HG03460 (cell line): ENCODE results near the gene CD58.
A peak's percentile ranks its signal among the peaks of the same experiment; 100 is the strongest.
"Not testable (repeated sequence)": the region's sequence is repeated elsewhere in the genome, so short reads cannot be mapped to it uniquely, and the experiment has no call there.

Source experiments
- ATAC-seq: cut with Tn5 transposase; IDR thresholded peaks from one replicate; pipeline ENCODE4 v1.9.1; 2021; ENCODE audit not compliant: unreplicated experiment

CD58 gene, protein sequence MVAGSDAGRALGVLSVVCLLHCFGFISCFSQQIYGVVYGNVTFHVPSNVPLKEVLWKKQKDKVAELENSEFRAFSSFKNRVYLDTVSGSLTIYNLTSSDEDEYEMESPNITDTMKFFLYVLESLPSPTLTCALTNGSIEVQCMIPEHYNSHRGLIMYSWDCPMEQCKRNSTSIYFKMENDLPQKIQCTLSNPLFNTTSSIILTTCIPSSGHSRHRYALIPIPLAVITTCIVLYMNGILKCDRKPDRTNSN

DNA sequence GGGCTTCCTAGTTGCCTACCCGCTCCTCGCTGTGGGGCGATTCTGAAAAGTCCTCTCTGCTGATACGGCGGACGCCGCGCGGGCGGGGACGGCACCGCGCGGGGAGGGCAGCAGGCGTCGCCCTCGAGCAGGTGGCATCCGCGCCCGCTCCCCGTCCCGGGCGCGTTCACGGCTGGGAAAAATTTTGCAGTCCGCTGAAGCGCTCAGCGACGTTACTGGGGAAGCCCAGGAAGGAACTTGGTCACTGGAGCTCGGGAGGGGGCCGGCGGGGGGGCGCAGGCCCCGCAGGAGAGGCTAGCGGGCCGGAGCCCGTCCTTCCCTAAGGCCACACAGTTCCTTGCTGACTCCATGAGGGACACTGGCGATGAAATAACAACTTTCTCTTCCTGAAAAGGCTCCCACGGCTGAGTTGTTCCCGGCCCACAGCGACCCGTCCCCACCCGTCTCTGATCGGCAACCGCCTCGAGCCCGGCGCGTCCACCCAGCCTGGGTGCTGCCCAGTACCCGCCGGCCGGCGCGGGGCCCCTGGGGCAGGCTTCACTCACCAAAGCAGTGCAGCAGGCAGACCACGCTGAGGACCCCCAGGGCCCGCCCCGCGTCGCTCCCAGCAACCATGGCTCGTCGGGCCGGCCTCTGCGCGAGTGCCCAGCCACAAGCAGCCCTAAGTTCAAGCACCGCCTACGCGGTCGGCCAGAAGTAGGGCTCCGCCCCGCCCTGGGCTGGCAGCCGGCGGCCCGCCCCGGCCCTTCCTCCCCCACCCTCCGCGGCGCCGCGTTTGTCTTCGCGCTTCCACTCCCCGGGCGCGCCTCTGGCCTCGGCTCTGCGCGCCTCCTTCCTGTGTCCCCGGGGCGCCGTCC is at the start of gene CD58:
TSS of gene CD58 (minus strand) at position 669 of the 857 bp plus-strand sequence. CDS start at position 615, 54 bp downstream.
- ATAC-seq = peak; percentile 53

DNA sequence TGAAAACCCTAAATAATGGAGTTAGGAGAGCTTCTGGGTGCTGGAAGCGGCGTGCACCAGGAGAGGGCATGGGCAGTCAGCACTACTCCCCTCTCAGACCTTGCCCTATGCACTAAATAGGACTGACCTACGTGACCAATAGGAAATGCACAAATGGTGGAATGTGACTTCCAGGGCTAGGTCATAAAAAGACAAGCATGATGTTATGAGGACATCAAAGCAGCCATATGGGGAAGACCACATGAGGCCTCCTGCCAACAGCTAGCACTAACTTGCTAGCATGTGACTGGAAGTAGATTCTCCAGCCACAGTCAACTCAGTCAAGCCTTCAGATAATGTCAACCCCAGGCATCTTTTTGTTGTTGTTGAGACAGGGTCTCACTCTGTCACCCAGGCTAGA is 49.6 kb upstream of the CD58 start:
- not testable (repeated sequence) for ATAC-seq

DNA sequence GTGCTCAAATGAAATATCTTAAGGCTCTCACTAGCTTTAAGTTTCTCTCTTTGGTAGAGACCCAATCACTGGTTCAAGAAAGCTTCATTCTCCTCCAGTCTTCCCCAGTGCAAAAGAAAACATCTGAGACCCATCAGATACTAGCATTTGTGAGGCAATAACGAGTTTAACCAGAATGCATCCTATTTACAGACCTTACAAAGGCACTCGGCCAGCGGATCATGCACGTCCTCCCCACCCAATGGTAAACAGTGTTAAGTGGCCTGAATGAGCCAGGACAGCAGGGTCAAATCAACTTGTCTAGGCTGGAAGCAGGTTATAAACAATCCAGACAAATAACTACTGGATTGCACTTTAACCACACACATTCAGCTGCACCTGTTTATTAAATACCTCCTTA is 48.3 kb upstream of the CD58 start:
- not testable (repeated sequence) for ATAC-seq

DNA sequence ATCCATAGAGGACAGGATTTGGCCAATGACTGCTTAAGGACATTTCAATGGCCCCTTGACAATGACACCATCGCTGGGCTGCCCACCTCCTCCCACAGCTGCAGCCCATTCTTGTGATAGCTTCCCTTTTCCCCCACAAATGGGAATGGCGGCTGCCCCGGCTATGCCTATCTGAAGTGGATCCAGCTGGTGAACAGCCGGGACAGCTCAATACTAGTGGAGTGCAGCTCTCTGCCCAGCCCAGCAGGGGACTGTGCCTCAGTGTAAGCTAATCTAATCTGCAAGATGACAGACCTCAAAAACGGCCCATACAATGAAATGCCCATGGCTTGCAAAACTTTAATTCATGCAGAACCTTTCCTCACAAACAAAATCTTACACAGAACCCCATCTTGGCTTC is 47.0 kb upstream of the CD58 start:
- ATAC-seq = not testable (repeated sequence)

DNA sequence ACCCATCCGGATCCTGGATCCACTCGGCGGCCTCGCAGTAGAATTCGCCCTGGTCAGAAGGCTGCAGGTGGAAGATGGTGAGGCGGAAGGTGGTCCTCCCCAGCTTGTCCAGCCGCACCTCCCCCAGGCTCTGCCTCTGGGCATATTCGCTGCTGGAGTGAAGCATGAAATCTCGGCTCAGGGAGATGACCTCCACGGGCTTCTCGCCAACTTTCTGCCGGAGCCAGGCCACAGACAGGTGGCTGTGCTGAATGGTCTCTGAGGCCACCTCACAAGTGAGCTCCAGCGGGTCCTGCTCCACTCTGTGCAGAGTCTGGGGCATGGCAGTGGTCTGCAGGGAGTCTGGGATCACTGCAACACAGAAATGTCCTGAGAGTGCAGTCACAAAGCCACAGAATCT is 43.0 kb upstream of the CD58 start:
- not testable (repeated sequence) for ATAC-seq

DNA sequence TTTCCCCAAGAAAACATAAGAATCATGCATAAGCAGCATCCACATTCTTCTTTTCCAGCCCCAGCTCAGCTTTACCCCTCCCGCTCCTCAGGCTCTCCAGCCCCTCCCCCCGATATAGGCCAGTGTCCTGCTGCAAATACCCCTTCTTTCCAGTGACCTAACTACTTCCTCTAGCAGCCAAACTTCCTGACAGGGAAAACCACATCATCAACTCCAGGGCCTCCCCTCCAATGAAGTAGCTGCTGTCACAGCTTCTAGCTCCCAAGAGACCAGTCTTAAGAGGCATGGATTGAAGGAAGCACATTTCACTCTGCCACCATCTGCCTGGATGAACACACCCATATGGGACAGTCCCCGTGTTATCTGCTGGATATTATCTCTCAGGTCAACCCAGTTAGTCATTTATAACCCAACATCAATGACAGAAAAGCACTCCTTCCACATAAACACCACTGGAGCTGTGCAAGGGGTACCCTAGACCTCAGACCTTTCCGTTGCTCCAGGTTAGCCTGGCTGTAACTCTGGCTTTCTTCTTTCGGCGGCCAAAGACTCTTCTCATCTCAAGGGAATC is 39.1 kb upstream of the CD58 start:
- not testable (repeated sequence) for ATAC-seq

DNA sequence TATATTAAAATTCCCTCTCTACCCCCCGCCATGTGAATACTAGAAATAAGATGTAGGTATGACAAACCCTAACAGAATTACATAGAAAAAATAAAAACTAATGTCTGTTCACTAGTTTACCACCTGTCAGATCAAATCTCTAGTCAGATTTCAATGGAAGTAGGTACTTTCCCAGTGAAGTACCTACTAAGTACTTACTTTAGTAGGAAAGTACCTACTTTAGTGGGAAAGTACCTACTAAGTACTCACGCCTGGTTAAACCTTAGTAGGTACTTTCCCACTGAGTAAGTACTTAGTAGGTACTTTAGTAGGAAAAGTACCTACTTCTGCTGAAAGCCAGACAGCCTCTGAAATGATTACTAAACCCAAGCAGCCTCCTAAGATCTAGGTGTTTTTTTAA is 38.0 kb upstream of the CD58 start:
- ATAC-seq = not testable (repeated sequence)

DNA sequence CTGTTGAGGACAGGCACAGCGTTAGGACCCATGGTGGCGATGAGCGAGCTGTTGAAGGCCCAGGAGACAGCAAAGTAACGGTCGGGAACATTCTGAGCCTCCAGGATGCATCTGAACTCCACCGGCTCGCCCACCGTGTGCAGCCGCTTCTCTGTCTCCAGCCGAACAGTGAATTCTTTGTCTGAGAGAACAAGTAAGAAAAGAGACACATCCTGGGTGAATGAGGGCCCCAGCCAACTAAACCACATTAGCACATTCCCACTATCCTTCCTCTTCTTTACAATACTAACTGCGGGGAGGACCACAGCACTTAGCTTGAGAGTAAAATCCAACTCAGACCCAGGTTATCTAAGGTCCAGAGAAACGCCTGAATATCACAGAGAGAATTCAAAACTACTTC is 37.3 kb upstream of the CD58 start:
- ATAC-seq = not testable (repeated sequence)

DNA sequence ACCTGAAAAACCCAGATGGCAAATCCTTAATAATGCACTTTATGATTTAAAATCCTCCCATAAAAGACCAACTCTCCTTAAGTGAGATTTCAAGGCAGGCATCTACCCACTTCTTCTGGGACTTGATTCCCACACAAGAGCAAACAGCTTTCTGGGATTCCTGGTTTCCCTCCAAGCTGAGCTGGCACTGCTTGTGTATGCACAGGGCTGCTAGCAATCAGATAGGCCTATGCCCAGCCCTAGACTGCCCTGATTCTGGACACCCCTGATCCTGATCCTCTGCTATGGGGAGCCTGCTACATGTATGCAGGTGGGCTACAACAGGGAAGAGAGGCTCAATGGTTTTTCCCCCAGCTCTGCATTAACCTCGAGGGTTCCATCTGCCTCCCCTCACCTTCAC is 36.6 kb upstream of the CD58 start:
- ATAC-seq = not testable (repeated sequence)

DNA sequence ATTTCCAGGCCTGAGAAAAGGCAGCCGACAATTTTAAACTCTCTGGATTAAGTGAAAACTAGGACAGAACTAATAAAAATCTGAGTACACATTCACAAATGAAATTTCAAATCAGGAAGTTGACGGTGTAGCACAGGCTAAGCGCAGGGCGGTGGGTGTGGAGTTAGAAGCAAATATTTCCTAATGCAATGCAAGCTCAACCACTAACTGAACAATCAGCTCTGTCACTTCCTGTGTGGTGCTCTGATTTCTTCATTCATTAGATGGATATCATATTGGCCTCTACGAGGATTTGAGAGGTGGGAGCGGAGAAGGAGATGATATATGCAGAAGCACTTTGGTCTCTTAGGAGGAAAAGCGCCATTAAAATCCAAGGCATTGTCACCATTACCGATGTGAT is 35.2 kb upstream of the CD58 start:
- not testable (repeated sequence) for ATAC-seq

DNA sequence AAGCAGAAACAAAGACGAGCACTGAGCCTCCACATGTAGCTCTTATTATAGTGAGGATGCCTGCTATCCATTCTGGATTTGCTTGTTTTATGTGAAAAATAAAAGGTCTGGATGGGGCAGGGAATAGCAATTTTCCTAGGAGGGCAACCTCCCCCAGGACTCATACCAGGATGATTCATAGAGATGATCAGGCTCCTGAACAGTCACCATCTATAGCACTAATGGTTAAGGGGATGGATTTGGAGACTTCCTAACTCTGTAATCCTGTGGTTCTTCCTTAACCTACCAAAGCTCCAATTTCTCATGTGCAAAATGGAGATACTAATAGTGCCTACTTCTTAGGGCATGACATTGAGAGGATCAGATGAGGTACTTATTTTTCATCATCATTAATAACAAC is 34.5 kb upstream of the CD58 start:
- ATAC-seq = no peak

DNA sequence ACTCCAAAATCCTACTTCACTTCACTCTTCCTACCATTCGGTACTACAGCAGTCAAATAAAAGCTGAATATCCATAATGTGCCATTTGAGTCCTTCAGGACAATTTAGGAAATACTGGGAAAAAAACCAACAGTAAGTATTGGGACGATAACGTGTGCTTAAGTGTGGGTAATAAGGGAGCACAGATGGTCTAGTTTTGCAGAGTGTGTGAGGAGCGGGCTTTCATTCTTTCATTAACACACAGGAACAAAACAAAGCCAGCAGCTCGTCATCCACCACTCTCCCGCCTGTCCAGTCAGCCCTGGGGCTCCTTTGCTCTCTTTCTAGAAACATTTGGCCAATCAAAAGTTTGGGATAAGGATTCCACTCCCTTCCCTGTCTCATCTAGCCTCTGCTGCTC is 33.6 kb upstream of the CD58 start:
- not testable (repeated sequence) for ATAC-seq

DNA sequence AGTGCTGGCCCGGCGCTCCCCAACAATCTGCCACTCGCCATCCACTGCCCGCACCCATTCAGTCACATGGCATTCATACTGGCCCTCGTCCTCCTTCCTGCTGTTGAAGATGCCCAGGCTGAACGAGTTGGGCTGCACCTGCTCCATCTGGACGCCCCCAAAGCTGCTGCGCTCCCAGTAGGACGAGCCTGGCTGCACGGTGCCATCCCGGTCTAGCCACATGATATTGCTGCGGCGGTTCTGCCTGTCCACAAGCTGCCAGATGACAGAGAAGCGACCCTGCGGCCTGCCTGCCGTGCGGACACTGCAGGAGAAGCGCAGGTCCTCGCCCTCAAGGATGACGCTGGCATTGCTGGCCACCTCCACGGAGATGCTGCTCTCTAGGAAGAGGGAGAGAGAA is 32.8 kb upstream of the CD58 start:
- not testable (repeated sequence) for ATAC-seq

DNA sequence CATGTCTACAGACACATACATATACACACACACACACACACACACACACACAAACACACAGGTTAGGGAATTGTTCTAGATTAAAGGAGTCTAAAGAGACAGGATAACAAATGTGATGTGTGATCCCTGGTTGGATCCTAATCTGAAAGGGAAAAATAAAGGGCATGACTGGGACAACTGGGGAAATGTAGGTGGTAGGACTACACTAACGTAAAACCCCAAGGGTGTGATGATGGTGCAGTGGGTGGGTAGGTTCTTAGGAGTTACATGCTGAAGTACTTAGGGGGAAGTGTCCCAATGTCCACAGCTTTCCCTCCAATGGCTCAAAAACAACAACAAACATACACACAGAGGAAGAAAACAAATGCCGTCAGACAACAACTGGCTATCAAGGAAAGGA is 28.5 kb upstream of the CD58 start:
- not testable (repeated sequence) for ATAC-seq

DNA sequence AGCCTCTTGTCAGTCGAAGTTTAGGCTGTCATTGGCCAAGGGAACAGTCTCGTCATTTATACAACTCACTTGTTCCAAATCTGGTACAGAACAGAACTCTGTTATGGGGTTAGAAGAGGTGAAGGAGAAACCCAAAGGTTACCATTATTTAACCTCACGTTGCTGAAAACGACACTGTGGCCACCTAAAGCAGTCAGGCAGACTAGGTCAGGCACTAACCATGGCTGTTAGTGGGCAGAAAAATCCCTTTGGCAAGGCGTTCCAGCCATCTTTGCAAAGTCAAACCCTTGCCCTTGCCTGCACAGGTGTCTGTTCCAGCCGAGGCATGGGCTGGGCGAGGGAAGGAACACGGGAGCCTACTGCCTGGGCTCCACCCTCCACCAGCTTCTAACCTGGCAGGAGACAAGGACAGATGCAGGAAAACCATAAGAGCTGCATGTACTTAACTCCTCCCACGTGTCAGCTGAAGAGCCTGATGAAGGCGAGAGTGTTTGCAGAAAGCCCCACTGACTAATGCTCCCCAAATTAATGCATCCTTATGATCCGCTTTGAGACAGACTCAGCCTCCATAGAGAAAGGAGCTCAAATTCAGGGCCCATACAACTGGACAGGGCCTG is 27.7 kb upstream of the CD58 start:
- ATAC-seq = not testable (repeated sequence)

DNA sequence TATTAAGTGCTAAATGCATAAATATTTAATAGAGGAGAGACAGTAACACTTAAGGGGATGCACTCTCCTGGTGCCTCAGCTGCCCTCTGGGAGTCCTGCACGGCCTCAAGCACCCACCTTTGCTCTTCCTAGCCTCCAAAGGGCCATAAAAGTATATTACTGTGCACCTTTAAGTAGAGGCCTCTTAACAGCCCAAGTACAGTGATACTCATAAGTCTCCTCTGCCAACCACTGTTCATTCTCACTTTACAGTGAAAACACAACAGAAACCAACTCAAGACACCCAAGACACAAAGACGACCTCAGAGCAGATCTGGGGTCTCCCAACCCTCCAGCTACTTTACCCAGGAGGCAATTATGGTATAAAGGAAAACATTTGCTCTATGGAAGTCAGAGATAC is 26.6 kb upstream of the CD58 start:
- peak; percentile 66 for ATAC-seq

DNA sequence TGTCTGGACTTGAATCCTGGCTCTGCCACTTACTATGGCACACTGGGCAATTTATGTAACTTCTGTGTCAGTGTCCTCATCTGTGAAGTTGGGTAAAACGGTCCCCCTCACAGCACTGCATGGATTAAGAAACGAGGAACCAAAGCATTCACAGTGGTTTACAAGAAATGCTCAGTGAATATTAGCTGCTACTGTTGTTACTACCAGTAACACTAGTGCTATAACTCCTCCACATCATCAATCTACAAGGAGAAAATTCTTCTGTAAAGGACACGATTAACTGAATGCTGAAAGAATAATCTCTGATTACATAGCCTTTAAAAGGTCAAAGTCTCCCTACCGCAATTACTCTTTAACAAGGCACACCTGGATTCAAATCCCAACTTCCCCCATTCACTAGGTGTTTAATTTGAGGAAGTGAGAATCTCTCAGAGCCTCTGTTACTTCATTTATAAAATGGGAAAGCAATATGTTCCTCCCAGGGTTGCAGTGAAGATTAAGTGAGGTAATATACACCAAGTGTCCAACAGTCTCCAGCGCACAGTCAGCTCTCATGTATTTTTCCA is 26.0 kb upstream of the CD58 start:
- not testable (repeated sequence) for ATAC-seq

DNA sequence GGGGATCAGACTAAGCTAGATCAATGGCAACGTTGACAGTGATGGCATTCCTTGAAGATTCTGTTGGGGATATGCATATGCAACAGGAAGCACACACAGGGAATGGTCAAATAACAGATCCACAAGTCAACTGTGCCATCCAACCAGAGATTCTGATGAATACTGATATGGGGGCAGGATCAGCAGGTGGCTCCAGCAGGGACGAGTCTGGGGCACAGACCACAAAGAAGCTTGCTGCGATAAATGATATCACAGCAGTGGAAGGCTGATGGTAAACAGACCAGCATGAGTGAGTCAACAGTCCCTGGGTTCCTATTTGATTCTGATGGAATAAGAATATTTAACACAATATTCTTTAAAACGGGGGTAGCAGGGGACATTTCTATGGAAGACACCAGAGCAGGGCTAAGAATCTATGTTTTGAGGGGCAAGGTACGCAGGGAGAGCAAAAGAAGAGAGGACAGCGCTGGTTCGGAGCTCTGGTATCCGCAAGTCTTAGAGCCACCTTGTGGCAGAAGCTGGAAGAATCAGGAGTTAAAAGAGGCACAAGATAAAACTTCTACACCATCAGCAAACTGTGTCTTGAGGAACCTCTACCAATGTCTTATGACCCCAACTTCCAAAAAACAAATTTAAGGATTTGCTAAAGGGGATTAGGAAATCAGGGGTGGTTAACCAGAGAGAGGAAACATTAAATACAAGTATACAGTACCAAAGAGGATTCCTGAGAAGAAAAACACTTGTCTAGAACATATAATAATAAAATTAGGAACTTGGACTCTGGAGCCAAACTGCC is 25.3 kb upstream of the CD58 start:
- peak; percentile 50 for ATAC-seq

DNA sequence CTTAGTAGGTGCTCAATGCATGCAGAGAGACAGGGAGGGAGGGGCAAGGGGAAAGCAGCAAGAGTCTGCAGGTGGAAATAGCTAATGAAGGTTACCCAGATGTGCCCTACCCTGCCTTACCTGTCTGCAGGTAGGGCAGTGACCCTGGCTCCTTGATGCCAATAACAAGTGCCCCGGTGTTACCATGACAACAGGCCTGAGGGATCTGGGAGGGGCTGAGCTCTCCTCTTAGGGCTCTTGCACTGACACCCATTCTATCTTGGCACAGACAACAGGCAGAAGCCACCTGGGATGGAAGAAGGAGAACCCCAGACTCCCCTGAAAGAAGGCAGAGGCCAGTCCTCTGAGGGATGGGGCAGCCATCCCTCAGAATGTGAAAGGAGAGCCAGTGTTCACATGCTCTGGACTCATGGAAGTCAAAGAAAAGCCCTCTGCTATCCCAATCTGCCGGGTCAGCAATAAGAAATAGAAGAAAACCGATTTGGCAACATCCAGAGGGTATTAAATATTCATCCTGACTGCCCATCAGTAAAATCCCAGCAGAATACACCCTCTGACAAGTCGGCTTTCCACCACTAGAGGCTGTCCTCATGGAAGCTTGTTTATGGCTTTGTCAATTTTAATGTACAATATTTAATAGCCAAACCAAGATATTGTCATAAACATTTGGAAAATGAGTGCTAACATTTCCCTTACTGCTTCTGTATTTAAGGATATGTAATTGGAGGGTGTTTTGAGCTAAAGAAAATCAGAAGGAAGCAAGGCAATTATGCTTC is 24.4 kb upstream of the CD58 start:
- ATAC-seq = not testable (repeated sequence)

DNA sequence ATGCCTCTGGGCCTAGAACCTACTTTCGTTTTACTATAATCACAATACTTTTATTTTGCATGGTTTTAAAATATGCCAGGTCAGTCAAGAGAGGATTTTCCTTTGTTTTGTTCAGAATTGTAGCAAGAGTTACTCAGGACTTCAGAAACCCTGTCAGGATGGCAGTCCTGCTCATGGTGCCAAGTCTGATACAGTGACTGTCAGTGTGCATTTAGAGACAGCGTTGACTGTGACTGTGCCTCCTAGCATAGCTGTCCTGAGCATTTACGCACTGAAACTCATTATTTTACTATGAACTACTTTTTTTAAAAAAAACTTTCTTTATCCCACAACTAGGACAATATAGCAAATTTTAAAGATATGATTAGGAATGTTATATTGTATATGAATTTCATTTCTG is 23.2 kb upstream of the CD58 start:
- ATAC-seq = not testable (repeated sequence)
